GM21447 (cell line): ENCODE data around the gene NCAPH2.

Source experiments
- ATAC-seq: cut with Tn5 transposase; IDR thresholded peaks from one replicate; pipeline ENCODE4 v1.9.1; 2021; ENCODE audit not compliant: unreplicated experiment

NCAPH2 gene

DNA sequence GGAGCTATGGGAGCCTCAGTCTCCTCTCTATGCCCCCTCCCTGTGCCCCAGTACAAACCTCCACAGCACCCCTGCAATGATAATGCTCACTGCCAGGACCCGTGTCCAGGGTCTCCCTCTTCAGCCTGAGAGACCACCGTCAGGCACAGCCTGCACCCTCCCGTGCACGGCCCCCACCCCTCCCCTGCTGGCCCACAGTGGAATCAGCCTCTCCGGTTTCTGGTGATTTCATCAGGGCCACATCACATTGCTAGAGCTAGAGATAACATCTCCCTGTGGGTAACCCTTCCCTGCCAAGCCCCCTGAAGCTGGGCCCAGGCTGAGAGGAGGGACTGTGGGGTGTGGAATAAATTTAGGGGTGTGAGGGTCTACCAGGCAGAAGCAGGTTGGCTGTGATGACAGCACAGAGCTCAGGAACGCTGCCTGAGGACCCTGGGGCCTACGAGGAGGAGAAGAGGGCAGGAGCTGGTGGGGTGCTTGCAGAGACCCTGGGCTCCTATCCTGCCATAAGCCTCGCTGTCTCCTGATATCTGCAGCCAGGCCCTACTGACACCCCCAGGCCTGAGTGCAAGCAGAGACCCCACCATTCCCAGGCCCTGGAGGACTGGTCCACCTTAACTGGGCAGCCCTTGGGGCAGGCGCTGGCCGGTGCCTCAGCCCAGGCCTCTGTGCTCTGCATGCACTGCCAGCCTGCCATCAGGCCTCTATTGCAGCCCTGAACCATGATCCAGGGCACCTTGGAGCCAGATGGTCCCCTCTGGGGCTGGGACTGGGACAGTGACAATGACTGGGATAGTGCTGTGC is 37.7 kb downstream of the NCAPH2 start, which contains the start of gene KLHDC7B:
Gene KLHDC7B (plus strand): TSS at position 378 of the 804 bp plus-strand sequence. CDS start 345 bp downstream, at position 723.
- ATAC-seq, result no peak

GRCh38 chr22:50546326-50547262 is 38.6 kb downstream of the NCAPH2 start:
- ATAC-seq, result no peak

DNA sequence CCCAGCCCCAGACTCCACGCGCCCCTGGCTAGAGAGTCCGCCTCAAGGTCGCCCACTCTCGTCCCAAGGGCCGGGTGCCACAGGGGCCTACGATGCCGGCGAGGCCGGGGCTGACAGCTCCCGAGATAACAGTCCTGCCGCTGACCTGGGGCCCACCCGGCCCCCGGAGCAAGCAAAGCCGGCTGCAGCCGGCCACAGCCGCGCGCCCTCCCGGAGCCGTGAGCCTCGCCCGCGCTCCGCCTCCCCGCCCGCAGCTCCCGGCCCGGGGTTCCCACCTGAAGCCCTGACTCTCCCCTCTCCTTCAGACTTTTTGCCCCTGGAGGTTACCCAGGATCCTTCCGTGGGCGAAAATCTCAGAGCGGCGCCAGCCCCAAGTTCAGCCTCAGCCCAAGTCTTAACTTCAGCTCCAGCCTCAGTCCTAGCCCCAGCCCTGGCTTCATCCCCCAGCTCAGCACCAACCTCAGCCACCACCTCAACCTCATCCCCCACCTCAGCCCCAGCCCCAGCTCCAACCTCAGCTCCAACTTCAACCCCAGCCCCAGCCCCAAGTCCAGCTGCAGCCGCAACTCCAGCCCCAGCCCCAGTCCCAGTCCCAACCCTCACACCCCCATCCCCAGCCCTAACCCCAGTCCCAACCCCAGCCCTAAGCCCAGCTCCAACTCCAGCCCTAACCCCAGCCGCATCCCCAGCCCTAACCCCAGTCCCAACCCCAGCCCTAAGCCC is 39.4 kb downstream of the NCAPH2 start:
- ATAC-seq, result no peak

GRCh38 chr22:50548040-50548920 is 40.3 kb downstream of the NCAPH2 start:
- no peak for ATAC-seq

GRCh38 chr22:50548921-50549790 is 41.1 kb downstream of the NCAPH2 start:
- no peak for ATAC-seq

DNA sequence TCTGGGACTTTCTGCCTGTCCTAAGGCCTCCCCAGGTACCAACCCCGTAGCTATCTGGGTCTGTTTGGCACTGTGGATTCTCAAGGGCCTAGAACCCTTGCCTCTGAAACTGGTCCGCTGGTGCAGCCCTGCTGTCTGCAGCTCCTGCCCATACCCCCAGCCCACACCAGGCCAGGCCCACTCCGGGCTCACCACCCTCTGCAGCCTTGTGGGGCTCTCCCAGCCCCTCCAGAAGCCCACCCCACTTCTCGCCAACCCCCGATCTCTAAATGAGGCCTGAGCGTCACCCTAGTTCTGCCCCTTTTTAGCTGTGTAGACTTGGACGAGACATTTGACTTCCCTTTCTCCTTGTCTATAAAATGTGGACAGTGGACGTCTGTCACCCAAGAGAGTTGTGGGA is 42.4 kb downstream of the NCAPH2 start:
- no peak for ATAC-seq

DNA sequence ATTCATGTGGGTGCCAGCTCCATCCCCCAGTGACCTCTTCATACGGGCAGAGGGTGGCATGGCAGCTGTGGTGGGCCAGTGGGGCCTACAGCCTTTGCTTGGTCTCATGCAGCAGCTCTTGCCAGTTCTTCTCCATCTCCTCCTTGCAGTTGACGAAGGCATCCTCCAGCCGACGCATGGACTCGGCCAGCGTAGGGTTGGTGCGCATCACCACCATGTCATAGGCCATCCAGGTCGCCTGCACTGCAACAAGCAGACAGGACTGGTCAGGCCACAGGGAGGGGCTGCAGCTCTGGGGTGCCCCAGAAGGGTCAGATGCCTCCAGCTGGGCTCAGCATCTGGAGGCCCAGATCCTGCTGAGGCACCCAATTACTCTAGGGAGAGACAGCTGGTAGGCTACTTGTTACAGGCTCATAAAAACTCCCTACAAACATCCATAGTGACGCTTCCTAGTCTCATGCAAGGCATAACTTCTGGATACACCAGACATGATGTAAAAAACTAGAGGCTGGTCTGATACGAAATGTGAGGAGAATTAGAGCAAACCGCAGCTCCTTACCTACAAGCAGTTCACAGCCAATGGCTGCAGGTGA is 43.2 kb downstream of the NCAPH2 start:
- no peak for ATAC-seq

GRCh38 chr22:50553310-50553709 is 45.3 kb downstream of the NCAPH2 start:
- ATAC-seq, result no peak

DNA sequence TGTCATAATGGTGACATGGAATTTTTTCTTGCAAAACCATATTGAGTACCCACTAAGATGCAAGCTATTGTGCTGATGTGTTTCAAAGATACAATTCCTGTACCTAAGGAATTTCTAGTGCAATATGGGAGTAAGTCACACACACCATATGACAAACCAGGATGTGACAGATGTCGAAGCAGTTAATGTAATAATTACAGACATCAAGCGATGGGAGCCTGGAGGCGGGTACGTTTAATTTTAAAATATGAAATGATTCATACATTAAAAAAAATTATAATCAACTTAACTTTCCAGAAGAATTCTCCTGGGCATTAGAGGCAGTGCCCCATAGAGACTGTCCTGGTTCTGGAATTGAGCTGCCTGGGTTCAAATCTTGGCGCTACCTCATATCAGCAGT is 48.7 kb downstream of the NCAPH2 start:
- no peak for ATAC-seq

- no peak for ATAC-seq
These were observed 52.0 kb downstream of the NCAPH2 start for GRCh38 chr22:50560034-50560433.

GRCh38 chr22:50561401-50562358 is 53.7 kb downstream of the NCAPH2 start:
- no peak for ATAC-seq

DNA sequence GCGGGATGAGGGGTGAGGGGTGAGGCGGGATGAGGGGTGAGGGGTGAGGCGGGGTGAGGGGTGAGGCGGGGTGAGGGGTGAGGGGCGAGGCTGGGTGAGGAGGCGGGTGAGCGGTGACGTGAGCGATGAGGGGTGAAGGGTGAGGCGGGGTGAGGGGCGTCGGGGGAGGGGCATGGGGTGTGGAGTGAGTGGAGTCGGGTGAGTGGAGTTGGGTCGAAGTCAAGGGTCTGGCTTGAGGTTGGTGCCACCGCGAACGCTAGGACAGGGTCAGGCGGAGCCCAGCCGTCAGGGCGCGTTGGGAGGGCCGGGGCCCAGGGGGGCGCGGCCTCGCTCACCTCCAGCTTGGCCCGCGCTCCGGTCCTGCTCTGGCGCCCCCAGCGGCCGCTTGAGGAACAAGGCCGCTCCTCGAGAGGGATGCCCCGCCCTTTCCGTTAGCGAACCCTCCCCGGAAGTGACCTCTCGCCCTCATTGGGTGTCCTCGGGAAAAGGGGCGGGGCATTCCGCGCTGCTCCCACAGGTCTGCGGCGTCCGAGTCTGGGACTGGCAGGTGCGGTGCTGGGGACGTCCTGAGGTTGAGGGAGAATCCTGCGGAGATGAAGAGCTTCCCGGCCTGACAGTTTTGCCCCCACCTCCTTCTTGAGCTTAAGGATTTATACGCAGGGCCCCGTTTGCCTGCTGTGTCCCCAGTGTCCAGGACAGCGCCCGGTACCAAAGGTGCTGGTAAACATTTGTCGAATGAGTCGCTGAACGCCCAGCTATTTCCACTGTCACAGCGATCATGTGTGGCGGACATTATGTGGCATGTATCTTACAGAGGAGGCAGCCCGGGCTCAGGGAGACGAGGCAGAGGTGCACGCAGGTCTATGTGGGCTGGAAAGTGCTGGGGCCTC is 54.7 kb downstream of the NCAPH2 start, which contains the start of gene SYCE3:
Gene SYCE3 (minus strand): TSS at position 397 of the 890 bp plus-strand sequence. CDS start 6,514 bp downstream, outside the sequence.
- peak; percentile 91 for ATAC-seq

DNA sequence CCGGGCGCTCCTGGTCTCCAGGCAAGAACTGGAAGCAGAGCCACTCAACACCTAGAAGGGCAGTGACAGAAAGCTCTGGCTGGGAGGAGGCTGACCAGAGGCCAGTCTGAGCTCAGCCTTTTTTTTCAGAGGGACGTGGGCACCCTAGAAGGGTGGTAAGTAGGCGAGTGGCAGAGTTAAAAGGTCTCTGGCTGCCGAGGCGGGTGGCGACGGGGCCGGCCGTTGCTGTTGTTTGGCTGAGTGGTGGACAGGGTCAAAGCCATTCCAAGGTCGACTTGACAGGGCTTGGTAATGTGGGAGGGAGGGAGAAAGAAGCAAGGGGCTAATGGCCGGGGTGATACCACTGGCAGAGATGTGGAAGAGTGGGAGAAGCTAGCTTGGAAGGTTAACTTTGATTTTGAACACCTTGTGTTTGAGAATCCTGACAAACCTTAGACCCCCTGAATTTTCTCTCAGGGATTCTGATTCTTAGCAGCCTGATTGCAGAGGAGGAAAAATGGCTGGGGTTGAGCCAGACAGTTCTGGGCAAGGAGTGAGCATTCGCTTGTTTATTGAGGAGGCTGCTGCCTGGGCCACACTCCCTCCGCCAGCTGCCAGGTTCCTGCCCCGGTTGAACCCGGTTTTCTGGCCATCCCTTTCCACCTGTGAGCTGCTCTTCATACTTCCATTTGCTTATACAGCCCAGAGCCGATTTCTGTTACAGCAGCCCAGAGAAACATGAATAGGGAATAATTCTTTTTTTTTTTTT is 55.6 kb downstream of the NCAPH2 start:
- no peak for ATAC-seq

GRCh38 chr22:50564289-50564688 is 56.3 kb downstream of the NCAPH2 start:
- ATAC-seq, result no peak

DNA sequence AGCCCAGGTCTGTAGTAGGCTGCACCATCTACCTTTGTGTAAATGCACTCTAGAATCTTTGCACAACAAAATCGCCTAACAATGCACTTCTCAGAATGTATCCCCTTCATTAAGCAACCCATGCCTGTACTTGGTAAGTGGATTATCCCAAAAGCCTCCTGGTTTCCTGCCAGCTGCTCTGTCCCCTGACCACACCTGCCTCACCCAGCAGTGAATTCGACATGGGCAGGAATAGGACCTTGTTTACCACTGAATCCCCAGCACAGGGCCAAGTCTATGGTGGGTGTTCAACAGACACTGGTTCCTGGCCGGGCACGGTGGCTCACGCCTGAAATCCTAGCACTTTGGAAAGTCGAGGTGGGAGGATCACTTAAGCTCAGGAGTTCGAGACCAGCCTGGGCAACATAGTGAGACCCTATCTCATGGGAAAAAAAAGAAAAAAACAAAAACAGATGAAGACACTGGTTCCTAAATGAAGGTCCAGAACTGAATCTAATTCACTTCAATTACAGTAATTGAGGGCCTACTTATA is 59.8 kb downstream of the NCAPH2 start:
- no peak for ATAC-seq

- ATAC-seq, result no peak
These were observed 60.6 kb downstream of the NCAPH2 start for GRCh38 chr22:50568626-50569025.
